HEK293T (cell line): ENCODE results near the gene FTCDNL1.

Experiments
- CTCF ChIA-PET: fragments of 350-600 bp; formaldehyde crosslinking; extraction: SDS; loops from one replicate; lab custom pipeline; 2021; ENCODE audit warnings: antibody characterized with exemption, inconsistent platforms; lab: Yijun Ruan, JAX
- POLR2A ChIA-PET: fragments of 350-600 bp; formaldehyde crosslinking; extraction: SDS; loops from one replicate; lab custom pipeline; 2020; ENCODE audit warnings: antibody characterized with exemption, inconsistent platforms; lab: Yijun Ruan, JAX
- DNase-seq: peaks from one replicate; pipeline ENCODE4 v3.0.0; 2012; ENCODE audit warnings: mixed read lengths; ENCODE audit errors: extremely low spot score
- ARNT ChIP-seq: fragments of 450-650 bp; IDR thresholded peaks from 2 replicates; pipeline ENCODE4 v1.6.1; 2017; ENCODE audit warnings: mild to moderate bottlenecking
- BHLHE40 ChIP-seq: fragments of 450-650 bp; IDR thresholded peaks from 2 replicates; pipeline ENCODE4 v1.6.1; 2016; ENCODE audit warnings: mild to moderate bottlenecking, moderate library complexity, borderline replicate concordance
- CTBP1 ChIP-seq: fragments of 450-650 bp; IDR thresholded peaks from 2 replicates; pipeline ENCODE4 v1.6.1; 2016; ENCODE audit warnings: borderline replicate concordance
- ELF4 ChIP-seq: fragments of 450-650 bp; IDR thresholded peaks from 2 replicates; pipeline ENCODE4 v1.6.1; 2017; ENCODE audit warnings: antibody characterized with exemption
- FOXA1 ChIP-seq: fragments of 450-650 bp; IDR thresholded peaks from 2 replicates; pipeline ENCODE4 v1.6.1; 2016; ENCODE audit warnings: mild to moderate bottlenecking
- FOXK2 ChIP-seq: fragments of 450-650 bp; IDR thresholded peaks from 2 replicates; pipeline ENCODE4 v1.6.1; 2016; ENCODE audit warnings: mild to moderate bottlenecking
- FOXM1 ChIP-seq: fragments of 450-650 bp; IDR thresholded peaks from 2 replicates; pipeline ENCODE4 v1.6.1; 2017; ENCODE audit warnings: mild to moderate bottlenecking, borderline replicate concordance
- HDGF ChIP-seq: fragments of 450-650 bp; IDR thresholded peaks from 2 replicates; pipeline ENCODE4 v1.6.1; 2017; ENCODE audit warnings: antibody characterized with exemption, borderline replicate concordance
- L3MBTL2 ChIP-seq: fragments of 450-650 bp; conservative IDR thresholded peaks from 2 replicates; pipeline ENCODE4 v1.6.1; 2016; ENCODE audit warnings: mild to moderate bottlenecking
- LEF1 ChIP-seq: fragments of 450-650 bp; IDR thresholded peaks from 2 replicates; pipeline ENCODE4 v1.6.1; 2017; ENCODE audit warnings: mild to moderate bottlenecking, borderline replicate concordance
- NFRKB ChIP-seq: fragments of 450-650 bp; IDR thresholded peaks from 2 replicates; pipeline ENCODE4 v1.6.1; 2016; ENCODE audit warnings: mild to moderate bottlenecking, moderate library complexity
- PKNOX1 ChIP-seq: fragments of 450-650 bp; IDR thresholded peaks from 2 replicates; pipeline ENCODE4 v1.6.1; 2016
- SP1 ChIP-seq: fragments of 450-650 bp; IDR thresholded peaks from 2 replicates; pipeline ENCODE4 v1.6.1; 2017
- SUZ12 ChIP-seq: fragments of 450-650 bp; IDR thresholded peaks from 2 replicates; pipeline ENCODE4 v1.6.1; 2016; ENCODE audit warnings: mild to moderate bottlenecking
- TARDBP ChIP-seq: fragments of 450-650 bp; IDR thresholded peaks from 2 replicates; pipeline ENCODE4 v1.6.1; 2016
- ZNF384 ChIP-seq: fragments of 450-650 bp; IDR thresholded peaks from 2 replicates; pipeline ENCODE4 v1.6.1; 2016

The FTCDNL1 gene

GRCh38 chr2:199804831-199805230 lies 46.2 kb downstream of the FTCDNL1 start:
- CTCF ChIA-PET: no interaction called here
- no peak for DNase-seq
- POLR2A ChIA-PET: no interaction called here
- no peak for TF ChIP-seq NFRKB
- TF ChIP-seq TARDBP: no peak
- no peak for TF ChIP-seq FOXM1
- no peak for TF ChIP-seq ZNF384
- no peak for TF ChIP-seq L3MBTL2
- no peak for TF ChIP-seq FOXK2
- no peak for TF ChIP-seq SUZ12
- TF ChIP-seq BHLHE40: no peak
- no peak for TF ChIP-seq PKNOX1
- no peak for TF ChIP-seq FOXA1
- TF ChIP-seq ELF4: no peak
- no peak for TF ChIP-seq ARNT
- TF ChIP-seq SP1: no peak
- no peak for TF ChIP-seq CTBP1
- no peak for TF ChIP-seq HDGF

GRCh38 chr2:199798831-199799580 lies 52.0 kb downstream of the FTCDNL1 start:
- no peak for TF ChIP-seq L3MBTL2
- TF ChIP-seq HDGF: no peak
- TF ChIP-seq FOXK2: no peak
- TF ChIP-seq ELF4: no peak
- TF ChIP-seq NFRKB: no peak
- no peak for TF ChIP-seq LEF1
- no peak for TF ChIP-seq SUZ12
- no peak for TF ChIP-seq TARDBP
- no peak for TF ChIP-seq SP1
- TF ChIP-seq ARNT: no peak
- no peak for TF ChIP-seq BHLHE40
- TF ChIP-seq FOXA1: no peak
- no peak for TF ChIP-seq FOXM1
- no peak for TF ChIP-seq PKNOX1
- no peak for TF ChIP-seq CTBP1
- TF ChIP-seq ZNF384: no peak
- ChIA-PET POLR2A (no interaction called here), CTCF (no interaction called here)
- DNase-seq: no peak

- ChIA-PET POLR2A (interaction anchor here (0.6 kb wide), 1 partner anchor 794 kb away, joined by 3 read pairs; no protein-coding TSS in a partner anchor), CTCF (interaction anchor here (0.6 kb wide), 1 partner anchor 59 kb away, joined by 3 read pairs; no protein-coding TSS in a partner anchor)
- no peak for DNase-seq
- TF ChIP-seq BHLHE40: no peak
- TF ChIP-seq TARDBP: no peak
- no peak for TF ChIP-seq LEF1
- no peak for TF ChIP-seq ARNT
- no peak for TF ChIP-seq SUZ12
- TF ChIP-seq FOXK2: no peak
- no peak for TF ChIP-seq PKNOX1
- no peak for TF ChIP-seq NFRKB
- TF ChIP-seq FOXM1: no peak
- TF ChIP-seq L3MBTL2: no peak
- TF ChIP-seq SP1: no peak
- no peak for TF ChIP-seq ZNF384
- TF ChIP-seq ELF4: no peak
- no peak for TF ChIP-seq CTBP1
Measured at GRCh38 chr2:199797431-199798403, 53.3 kb downstream of the FTCDNL1 start.

GRCh38 chr2:199792381-199792780 lies 58.6 kb downstream of the FTCDNL1 start:
- POLR2A ChIA-PET: no interaction called here
- no peak for DNase-seq
- CTCF ChIA-PET: no interaction called here
- TF ChIP-seq SP1 (no peak), ZNF384 (no peak), L3MBTL2 (no peak), TARDBP (no peak), FOXA1 (no peak), HDGF (no peak), LEF1 (no peak), FOXK2 (no peak)

GRCh38 chr2:199791326-199791725 lies 59.7 kb downstream of the FTCDNL1 start:
- ChIA-PET CTCF (no interaction called here), POLR2A (no interaction called here)
- no peak for TF ChIP-seq ELF4
- DNase-seq: no peak

- POLR2A ChIA-PET: no interaction called here
- CTCF ChIA-PET: no interaction called here
- no peak for DNase-seq
- TF ChIP-seq CTBP1 (no peak), ELF4 (no peak), LEF1 (no peak)
Measured at GRCh38 chr2:199784512-199784911, 66.5 kb downstream of the FTCDNL1 start.
